RWPE2 (cell line): ENCODE data around the gene DNMT3L.

Source experiments
- ATAC-seq: fragments of 200-7000 bp; cut with Tn5 transposase; 3 replicates; pipeline ENCODE4 v1.9.1; 2021; ENCODE audit warnings: low read depth
- DNase-seq: peaks from one replicate; pipeline ENCODE4 v3.0.0-alpha.2; 2020; ENCODE audit warnings: low spot score
- H3K27ac ChIP-seq: fragments of 450-650 bp; 2 replicates; pipeline ENCODE4 v1.5.1; 2017; ENCODE audit warnings: mild to moderate bottlenecking; ENCODE audit not compliant: poor library complexity, severe bottlenecking
- H3K27me3 ChIP-seq: fragments of 250-450 bp; sonication (Bioruptor Pico); 2 replicates; pipeline ENCODE4 v1.5.1; 2021; ENCODE audit warnings: mild to moderate bottlenecking, moderate library complexity; ENCODE audit not compliant: insufficient read depth, poor library complexity, severe bottlenecking
- H3K36me3 ChIP-seq: fragments of 250-450 bp; sonication (Bioruptor Pico); 2 replicates; pipeline ENCODE4 v1.5.1; 2020; ENCODE audit warnings: low read depth, mild to moderate bottlenecking, moderate library complexity
- H3K4me1 ChIP-seq: fragments of 250-450 bp; sonication (Bioruptor Pico); 2 replicates; pipeline ENCODE4 v1.5.1; 2021; ENCODE audit warnings: mild to moderate bottlenecking, moderate library complexity; ENCODE audit not compliant: insufficient read depth, poor library complexity, severe bottlenecking
- H3K4me3 ChIP-seq: fragments of 250-450 bp; sonication (Bioruptor Pico); 2 replicates; pipeline ENCODE4 v1.5.1; 2021; ENCODE audit warnings: mild to moderate bottlenecking, moderate library complexity; ENCODE audit not compliant: severe bottlenecking
- H3K9me3 ChIP-seq: fragments of 250-450 bp; sonication (Bioruptor Pico); 2 replicates; pipeline ENCODE4 v1.5.1; 2021; ENCODE audit warnings: mild to moderate bottlenecking, moderate library complexity; ENCODE audit not compliant: severe bottlenecking
- CTCF ChIP-seq: fragments of 450-650 bp; IDR thresholded peaks from one replicate; pipeline ENCODE4 v1.5.1; 2017; ENCODE audit warnings: mild to moderate bottlenecking, moderate library complexity; ENCODE audit not compliant: poor library complexity, severe bottlenecking

DNMT3L gene

GRCh38 chr21:44267655-44268142, 6.0 kb upstream of the DNMT3L start:
- no peak for ATAC-seq
- Histone ChIP-seq H3K4me3 (no peak overlapping the region), H3K36me3 (no peaks in the 10 kb centered on the region), H3K4me1 (no peaks in the 10 kb centered on the region), H3K9me3 (no peaks in the 10 kb centered on the region), H3K27me3 (no peaks in the 10 kb centered on the region), H3K27ac (no peak overlapping the region)
- DNase-seq, result no peak
- TF ChIP-seq CTCF, result peak; percentile 30

GRCh38 chr21:44265734-44266270, 4.1 kb upstream of the DNMT3L start:
- Histone ChIP-seq H3K4me3 (no peak overlapping the region), H3K27me3 (no peaks in the 10 kb centered on the region)

GRCh38 chr21:44263768-44264167, 2.1 kb upstream of the DNMT3L start:
- TF ChIP-seq CTCF, result no peak
- Histone ChIP-seq H3K4me3 (no peak overlapping the region), H3K9me3 (no peaks in the 10 kb centered on the region), H3K36me3 (no peaks in the 10 kb centered on the region), H3K27ac (no peak overlapping the region), H3K27me3 (no peaks in the 10 kb centered on the region), H3K4me1 (no peaks in the 10 kb centered on the region)
- ATAC-seq, result no peak
- no peak for DNase-seq

More at GRCh38 chr21:44265734-44266270, 4.1 kb upstream of the DNMT3L start:
- Histone ChIP-seq H3K27ac (no peak overlapping the region), H3K4me1 (no peaks in the 10 kb centered on the region), H3K36me3 (no peaks in the 10 kb centered on the region), H3K9me3 (no peaks in the 10 kb centered on the region)
- DNase-seq (peak; percentile 45), ATAC-seq (no peak)
- TF ChIP-seq CTCF, result no peak

- Histone ChIP-seq H3K27me3 (no peaks in the 10 kb centered on the region), H3K4me3 (no peak overlapping the region), H3K27ac (no peak overlapping the region), H3K9me3 (no peaks in the 10 kb centered on the region), H3K4me1 (no peaks in the 10 kb centered on the region), H3K36me3 (no peaks in the 10 kb centered on the region)
- DNase-seq (no peak), ATAC-seq (no peak; the same call in 2 of the 3 replicates)
- no peak for TF ChIP-seq CTCF
Observed at GRCh38 chr21:44263221-44263760, 1.6 kb upstream of the DNMT3L start.
